ENCODE measurements around the gene MEIOB. TPM values are rescaled to one million over a fixed set of nuclear protein-coding genes. Genes with fewer than 3 reads are reported as not detected.

The MEIOB gene
- total RNA-seq, 5 donors from 2014 or later (not counting 1 experiment from before 2014, with no cell fraction given) = 0.26 TPM; not detected in 4

- no peaks in the 10 kb centered on the region for H3K9me3 ChIP-seq
- no peaks in the 10 kb centered on the region for H3K27me3 ChIP-seq (replicated peaks in 1 of 2; ENCODE audit: control insufficient read depth in 2 of 2, extremely low read depth in 1 of 2, insufficient read depth in 2 of 2, low read length in 1 of 2)
- POLR2A ChIA-PET = no interaction called here
- no peaks in the 10 kb centered on the region for H3K27me3 Mint-ChIP-seq
- DNase-seq = no peak
- H3K36me3 Mint-ChIP-seq = no peaks in the 10 kb centered on the region
- CTCF ChIA-PET = no interaction called here
- H3K36me3 ChIP-seq (ENCODE audit: control insufficient read depth in 2 of 2, extremely low read depth in 1 of 2, insufficient read depth in 1 of 2, low read length in 1 of 2) = peaks cover 31 to 57% of the 10 kb centered on the region in 2 donors
- no peak overlapping the region for H3K4me3 Mint-ChIP-seq
- ATAC-seq (replicated peaks in 1 of 4) = no peak
- H3K27ac Mint-ChIP-seq = no peak overlapping the region
- H3K9me3 Mint-ChIP-seq = no peaks in the 10 kb centered on the region
- H3K27ac ChIP-seq (ENCODE audit: low read length) = no peak overlapping the region
- peaks cover 3 to 43% of the 10 kb centered on the region in 2 experiments for H3K4me1 ChIP-seq (ENCODE audit: control insufficient read depth in 1 of 2, extremely low read depth in 1 of 2, insufficient read depth in 2 of 2, low read length in 2 of 2)
- 95% methylated on average over 16 of the region's 24 CpGs for WGBS (ENCODE audit: insufficient coverage)
- H3K4me3 ChIP-seq (ENCODE audit: control insufficient read depth in 1 of 2, extremely low read depth in 1 of 2, low read length in 1 of 2) = no peak overlapping the region
- H3K4me1 Mint-ChIP-seq = peaks cover 7 to 22% (median 21%) of the 10 kb centered on the region in 3 donors
Observed at GRCh38 chr16:1821861-1822611, 49.9 kb downstream of the MEIOB start.

GRCh38 chr16:1820946-1821290 lies 51.0 kb downstream of the MEIOB start:
- Mint-ChIP-seq H3K27me3 (no peaks in the 10 kb centered on the region), H3K9me3 (no peaks in the 10 kb centered on the region), H3K36me3 (no peaks in the 10 kb centered on the region), H3K27ac (no peak overlapping the region), H3K4me1 (peaks cover 7 to 22% (median 20%) of the 10 kb centered on the region in 3 donors), H3K4me3 (no peak overlapping the region)
- Histone ChIP-seq H3K4me3 (ENCODE audit: control insufficient read depth in 1 of 2, extremely low read depth in 1 of 2, low read length in 1 of 2) (no peak overlapping the region), H3K27ac (ENCODE audit: low read length) (no peak overlapping the region), H3K4me1 (ENCODE audit: control insufficient read depth in 1 of 2, extremely low read depth in 1 of 2, insufficient read depth in 2 of 2, low read length in 2 of 2) (peaks cover 3 to 43% of the 10 kb centered on the region in 2 experiments), H3K9me3 (no peaks in the 10 kb centered on the region), H3K27me3 (replicated peaks in 1 of 2; ENCODE audit: control insufficient read depth in 2 of 2, extremely low read depth in 1 of 2, insufficient read depth in 2 of 2, low read length in 1 of 2) (no peaks in the 10 kb centered on the region), H3K36me3 (ENCODE audit: control insufficient read depth in 2 of 2, extremely low read depth in 1 of 2, insufficient read depth in 1 of 2, low read length in 1 of 2) (peaks cover 40 to 66% of the 10 kb centered on the region in 2 donors)
- CTCF ChIA-PET = no interaction called here
- ATAC-seq (replicated peaks in 1 of 4) = no peak
- 89% methylated on average over 9 of the region's 12 CpGs for WGBS (ENCODE audit: insufficient coverage)
- POLR2A ChIA-PET = no interaction called here
- no peak for DNase-seq

- CTCF ChIA-PET = no interaction called here
- POLR2A ChIA-PET = no interaction called here
- H3K36me3 Mint-ChIP-seq = peaks cover 3% of the 10 kb centered on the region
Observed at GRCh38 chr16:1820096-1820945, 51.6 kb downstream of the MEIOB start.

GRCh38 chr16:1819611-1820010 lies 52.4 kb downstream of the MEIOB start:
- no peak overlapping the region for H3K4me3 Mint-ChIP-seq
- no peaks in the 10 kb centered on the region for H3K27me3 Mint-ChIP-seq
- CTCF ChIA-PET = no interaction called here
- Histone ChIP-seq H3K27me3 (replicated peaks in 1 of 2; ENCODE audit: control insufficient read depth in 2 of 2, extremely low read depth in 1 of 2, insufficient read depth in 2 of 2, low read length in 1 of 2) (no peaks in the 10 kb centered on the region), H3K36me3 (ENCODE audit: control insufficient read depth in 2 of 2, extremely low read depth in 1 of 2, insufficient read depth in 1 of 2, low read length in 1 of 2) (peaks cover 47 to 71% of the 10 kb centered on the region in 2 donors), H3K4me1 (ENCODE audit: control insufficient read depth in 1 of 2, extremely low read depth in 1 of 2, insufficient read depth in 2 of 2, low read length in 2 of 2) (peaks cover 0 to 29% of the 10 kb centered on the region in 2 experiments), H3K27ac (ENCODE audit: low read length) (no peak overlapping the region), H3K4me3 (ENCODE audit: control insufficient read depth in 1 of 2, extremely low read depth in 1 of 2, low read length in 1 of 2) (no peak overlapping the region), H3K9me3 (no peaks in the 10 kb centered on the region)
- ATAC-seq (replicated peaks in 1 of 4) (no peak), DNase-seq (no peak)
- H3K9me3 Mint-ChIP-seq = no peaks in the 10 kb centered on the region
- POLR2A ChIA-PET = no interaction called here
- peaks cover 9% of the 10 kb centered on the region for H3K36me3 Mint-ChIP-seq
- peaks cover 3 to 13% (median 10%) of the 10 kb centered on the region in 3 donors for H3K4me1 Mint-ChIP-seq
- no peak overlapping the region for H3K27ac Mint-ChIP-seq
- 95% methylated on average over 11 of the region's 15 CpGs for WGBS (ENCODE audit: insufficient coverage)

More at GRCh38 chr16:1820096-1820945, 51.6 kb downstream of the MEIOB start:
- WGBS (ENCODE audit: insufficient coverage) = 97% methylated on average over 16 of the region's 25 CpGs
- Histone ChIP-seq H3K27ac (ENCODE audit: low read length) (no peak overlapping the region), H3K36me3 (ENCODE audit: control insufficient read depth in 2 of 2, extremely low read depth in 1 of 2, insufficient read depth in 1 of 2, low read length in 1 of 2) (peaks cover 45 to 69% of the 10 kb centered on the region in 2 donors), H3K9me3 (no peaks in the 10 kb centered on the region), H3K4me3 (ENCODE audit: control insufficient read depth in 1 of 2, extremely low read depth in 1 of 2, low read length in 1 of 2) (no peak overlapping the region), H3K27me3 (replicated peaks in 1 of 2; ENCODE audit: control insufficient read depth in 2 of 2, extremely low read depth in 1 of 2, insufficient read depth in 2 of 2, low read length in 1 of 2) (no peaks in the 10 kb centered on the region), H3K4me1 (ENCODE audit: control insufficient read depth in 1 of 2, extremely low read depth in 1 of 2, insufficient read depth in 2 of 2, low read length in 2 of 2) (peaks cover 2 to 37% of the 10 kb centered on the region in 2 experiments)
- Mint-ChIP-seq H3K27me3 (no peaks in the 10 kb centered on the region), H3K9me3 (no peaks in the 10 kb centered on the region), H3K4me3 (no peak overlapping the region), H3K27ac (no peak overlapping the region), H3K4me1 (peaks cover 7 to 18% (median 14%) of the 10 kb centered on the region in 3 donors)
- DNase-seq = no peak
- ATAC-seq (replicated peaks in 1 of 4) = no peak

- Histone ChIP-seq H3K4me1 (ENCODE audit: control insufficient read depth in 1 of 2, extremely low read depth in 1 of 2, insufficient read depth in 2 of 2, low read length in 2 of 2) (peaks cover 0 to 23% of the 10 kb centered on the region in 2 experiments), H3K9me3 (no peaks in the 10 kb centered on the region), H3K27ac (ENCODE audit: low read length) (no peak overlapping the region), H3K4me3 (ENCODE audit: control insufficient read depth in 1 of 2, extremely low read depth in 1 of 2, low read length in 1 of 2) (no peak overlapping the region), H3K27me3 (replicated peaks in 1 of 2; ENCODE audit: control insufficient read depth in 2 of 2, extremely low read depth in 1 of 2, insufficient read depth in 2 of 2, low read length in 1 of 2) (no peaks in the 10 kb centered on the region), H3K36me3 (ENCODE audit: control insufficient read depth in 2 of 2, extremely low read depth in 1 of 2, insufficient read depth in 1 of 2, low read length in 1 of 2) (peaks cover 47 to 71% of the 10 kb centered on the region in 2 donors)
- DNase-seq = no peak
- CTCF ChIA-PET = no interaction called here
- Mint-ChIP-seq H3K27me3 (no peaks in the 10 kb centered on the region), H3K4me1 (peaks cover 0 to 7% (median 4%) of the 10 kb centered on the region in 3 donors), H3K36me3 (peaks cover 9% of the 10 kb centered on the region), H3K9me3 (no peaks in the 10 kb centered on the region), H3K27ac (no peak overlapping the region), H3K4me3 (no peak overlapping the region)
- WGBS (ENCODE audit: insufficient coverage) = 96% methylated on average over 31 of the region's 35 CpGs
- ATAC-seq (replicated peaks in 1 of 4) = no peak
- POLR2A ChIA-PET = no interaction called here
Observed at GRCh38 chr16:1818873-1819525, 53.0 kb downstream of the MEIOB start.

GRCh38 chr16:1818204-1818872 lies 53.6 kb downstream of the MEIOB start:
- Mint-ChIP-seq H3K27ac (no peak overlapping the region), H3K4me3 (no peak overlapping the region), H3K27me3 (no peaks in the 10 kb centered on the region), H3K4me1 (peaks cover under 1 to 3% (median 2%) of the 10 kb centered on the region in 3 donors), H3K9me3 (no peaks in the 10 kb centered on the region), H3K36me3 (peaks cover 14% of the 10 kb centered on the region)
- Histone ChIP-seq H3K9me3 (no peaks in the 10 kb centered on the region), H3K4me3 (ENCODE audit: control insufficient read depth in 1 of 2, extremely low read depth in 1 of 2, low read length in 1 of 2) (no peak overlapping the region), H3K4me1 (ENCODE audit: control insufficient read depth in 1 of 2, extremely low read depth in 1 of 2, insufficient read depth in 2 of 2, low read length in 2 of 2) (peaks cover 0 to 19% of the 10 kb centered on the region in 2 experiments), H3K27me3 (replicated peaks in 1 of 2; ENCODE audit: control insufficient read depth in 2 of 2, extremely low read depth in 1 of 2, insufficient read depth in 2 of 2, low read length in 1 of 2) (no peaks in the 10 kb centered on the region), H3K27ac (ENCODE audit: low read length) (no peak overlapping the region), H3K36me3 (ENCODE audit: control insufficient read depth in 2 of 2, extremely low read depth in 1 of 2, insufficient read depth in 1 of 2, low read length in 1 of 2) (peaks cover 47 to 78% of the 10 kb centered on the region in 2 donors)
- DNase-seq = no peak
- ChIA-PET POLR2A (no interaction called here), CTCF (no interaction called here)
- no peak for ATAC-seq (replicated peaks in 1 of 4)
- 94% methylated on average over 27 of the region's 27 CpGs for WGBS (ENCODE audit: insufficient coverage)
